GM21447 (cell line): ENCODE measurements around the gene HAP1.

Experiments
- ATAC-seq: cut with Tn5 transposase; IDR thresholded peaks from one replicate; pipeline ENCODE4 v1.9.1; 2021; ENCODE audit not compliant: unreplicated experiment

Gene HAP1

GRCh38 chr17:41766135-41766534 lies 31.7 kb upstream of the HAP1 start:
- ATAC-seq, result no peak

DNA sequence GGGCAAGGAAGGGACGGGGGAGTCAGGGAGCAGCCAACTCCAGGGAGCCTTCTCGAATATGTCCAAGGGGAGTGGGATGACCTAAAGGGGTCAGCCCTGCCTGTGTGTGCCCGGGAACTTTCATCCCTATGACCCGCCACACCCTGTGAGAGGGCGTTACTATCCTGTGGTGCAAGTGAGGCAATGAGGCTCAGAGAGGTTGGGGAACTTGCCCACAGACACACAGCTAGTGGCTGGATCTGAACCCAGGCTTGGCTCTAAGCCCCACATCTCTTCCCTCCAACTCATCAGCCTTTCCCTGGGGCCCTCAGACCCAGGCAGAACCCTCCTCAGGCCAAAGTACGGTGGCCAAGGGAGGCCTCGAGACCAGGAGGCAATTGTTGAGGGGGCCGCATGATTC lies 28.9 kb upstream of the HAP1 start:
- ATAC-seq, result no peak

DNA sequence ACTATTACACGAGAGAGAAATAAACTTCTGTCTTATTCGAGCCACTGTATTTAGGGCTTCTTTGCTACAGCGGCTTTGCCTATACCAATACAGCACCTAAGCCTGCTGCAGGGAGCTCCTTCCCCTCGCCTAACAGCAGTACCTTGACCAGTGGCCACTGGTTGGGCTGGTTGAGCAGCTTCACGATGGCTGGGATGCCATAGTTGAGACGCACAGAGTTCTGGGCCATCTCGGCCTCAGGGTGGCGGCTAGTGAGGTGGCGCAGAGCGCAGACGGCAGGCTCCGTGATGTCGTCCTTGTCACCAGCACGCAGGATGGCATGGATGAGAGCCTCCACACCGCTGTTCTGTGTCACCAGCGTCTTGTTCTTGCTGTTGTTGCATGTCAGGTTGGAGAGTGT lies 28.4 kb upstream of the HAP1 start:
- no peak for ATAC-seq

DNA sequence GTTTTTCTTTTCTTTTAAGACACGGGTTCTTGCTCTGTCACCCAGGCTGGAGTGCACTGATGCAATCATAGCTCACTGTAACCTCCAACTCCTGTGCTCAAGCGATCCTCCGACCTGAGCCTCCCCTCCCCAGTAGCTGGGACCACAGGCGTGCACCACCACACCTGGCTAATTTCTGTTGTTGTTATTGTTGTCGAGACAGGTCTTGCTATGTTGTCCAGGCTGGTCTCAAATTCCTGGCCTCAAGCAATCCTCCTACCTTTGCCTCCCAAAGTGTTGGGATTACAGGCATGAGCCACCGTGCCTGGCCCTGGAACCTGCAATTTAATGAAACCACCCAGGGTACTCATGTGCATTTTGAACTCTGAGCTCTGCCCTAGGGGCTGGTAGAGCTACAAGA lies 27.9 kb upstream of the HAP1 start:
- no peak for ATAC-seq

DNA sequence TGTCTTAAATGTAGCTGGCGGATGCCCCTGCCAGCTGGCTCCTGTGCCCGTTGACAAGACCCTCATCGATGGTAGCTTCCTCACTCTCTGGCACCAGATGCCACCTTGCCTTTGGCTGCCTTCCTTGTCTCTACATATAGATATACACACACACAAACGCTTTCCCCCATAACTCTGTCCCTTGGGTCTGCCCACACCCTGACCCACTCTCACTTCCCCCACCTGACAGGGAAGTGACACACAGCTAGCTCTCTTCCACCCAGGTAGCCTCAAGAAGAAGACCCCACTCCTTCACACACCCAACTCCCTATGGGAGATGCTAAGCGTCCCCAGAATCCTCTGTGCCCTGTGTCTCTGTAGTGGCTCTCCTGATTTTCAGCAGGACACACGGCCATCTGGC lies 26.4 kb upstream of the HAP1 start:
- no peak for ATAC-seq

DNA sequence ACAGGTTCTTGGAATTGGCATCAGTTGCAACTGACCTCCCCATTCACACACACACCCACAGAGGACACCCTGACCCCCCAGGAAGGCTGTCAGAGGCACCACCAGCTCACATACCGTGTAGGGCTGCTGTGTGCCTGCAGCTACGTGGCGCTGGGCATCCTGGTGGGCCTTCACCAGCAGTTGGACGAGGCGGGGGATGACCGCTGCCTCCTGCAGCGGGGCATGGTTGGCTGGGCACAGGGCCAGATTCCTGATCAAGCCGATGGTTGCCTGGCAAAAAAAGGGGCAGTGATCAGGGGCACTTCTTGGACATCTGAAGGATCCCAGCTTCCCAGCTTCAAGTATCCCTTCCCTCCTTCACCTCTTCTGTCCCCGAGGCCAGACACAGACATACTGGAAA lies 24.2 kb upstream of the HAP1 start:
- no peak for ATAC-seq

GRCh38 chr17:41754066-41754465 lies 19.6 kb upstream of the HAP1 start:
- ATAC-seq, result no peak

GRCh38 chr17:41751288-41751687 lies 16.8 kb upstream of the HAP1 start:
- ATAC-seq, result no peak

GRCh38 chr17:41750862-41751261 lies 16.4 kb upstream of the HAP1 start:
- ATAC-seq, result no peak

DNA sequence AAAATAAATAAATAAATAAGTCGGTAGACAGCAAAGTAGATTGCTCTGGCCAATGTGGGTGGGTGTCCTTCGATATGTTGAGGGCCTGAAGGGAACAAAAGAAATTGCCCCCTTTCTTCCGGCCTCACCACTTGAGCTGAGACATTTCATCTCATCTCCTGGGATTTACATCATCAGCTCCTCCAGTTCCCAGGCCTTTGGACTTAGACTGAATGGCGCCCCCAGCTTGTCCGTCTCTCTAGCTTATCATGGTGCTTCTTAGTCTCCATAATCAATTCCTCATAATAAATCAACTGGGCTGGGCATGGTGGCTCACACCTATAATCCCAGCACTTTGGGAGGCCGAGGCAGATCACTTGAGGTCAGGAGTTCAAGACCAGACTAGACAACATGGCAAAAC lies 13.8 kb upstream of the HAP1 start:
- no peak for ATAC-seq

DNA sequence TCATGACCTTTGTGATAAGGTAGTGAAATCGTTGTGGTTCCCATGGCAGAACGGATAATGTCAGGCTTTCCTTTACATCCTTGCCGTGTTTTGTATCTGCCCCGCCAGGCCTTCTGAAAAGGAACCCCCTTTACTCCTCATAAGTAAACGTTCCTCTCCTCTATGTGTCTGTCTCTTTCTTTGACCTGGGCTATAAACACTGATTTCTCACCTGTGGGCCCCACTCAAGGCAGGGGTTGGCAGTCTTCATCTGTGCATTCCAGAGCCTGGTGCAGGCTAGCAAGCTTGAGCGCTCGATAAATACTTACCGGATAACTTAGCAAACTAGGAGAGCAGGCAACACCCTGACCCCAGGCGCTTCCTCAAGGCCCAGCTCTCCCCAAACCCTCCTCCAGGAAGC lies 7.3 kb upstream of the HAP1 start:
- ATAC-seq, result no peak

GRCh38 chr17:41740506-41740905 lies 6.1 kb upstream of the HAP1 start:
- ATAC-seq, result no peak

- ATAC-seq, result no peak
Measured at GRCh38 chr17:41739661-41740352, 5.4 kb upstream of the HAP1 start.

DNA sequence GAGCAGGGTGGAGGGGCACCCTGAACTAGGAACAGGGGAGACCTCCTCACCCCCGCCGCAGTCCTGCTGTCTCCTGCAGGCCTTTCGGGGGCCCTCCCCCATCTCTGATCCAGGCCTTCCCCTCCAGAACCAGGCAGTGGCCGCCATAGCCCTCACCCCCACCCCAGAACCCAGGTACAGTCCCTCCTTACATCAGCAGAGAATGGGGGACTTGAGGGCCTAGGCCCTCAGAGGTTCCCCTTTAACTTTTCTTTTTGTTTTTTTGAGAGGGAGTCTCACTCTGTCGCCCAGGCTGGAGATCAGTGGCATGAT lies 4.3 kb upstream of the HAP1 start:
- ATAC-seq, result no peak

DNA sequence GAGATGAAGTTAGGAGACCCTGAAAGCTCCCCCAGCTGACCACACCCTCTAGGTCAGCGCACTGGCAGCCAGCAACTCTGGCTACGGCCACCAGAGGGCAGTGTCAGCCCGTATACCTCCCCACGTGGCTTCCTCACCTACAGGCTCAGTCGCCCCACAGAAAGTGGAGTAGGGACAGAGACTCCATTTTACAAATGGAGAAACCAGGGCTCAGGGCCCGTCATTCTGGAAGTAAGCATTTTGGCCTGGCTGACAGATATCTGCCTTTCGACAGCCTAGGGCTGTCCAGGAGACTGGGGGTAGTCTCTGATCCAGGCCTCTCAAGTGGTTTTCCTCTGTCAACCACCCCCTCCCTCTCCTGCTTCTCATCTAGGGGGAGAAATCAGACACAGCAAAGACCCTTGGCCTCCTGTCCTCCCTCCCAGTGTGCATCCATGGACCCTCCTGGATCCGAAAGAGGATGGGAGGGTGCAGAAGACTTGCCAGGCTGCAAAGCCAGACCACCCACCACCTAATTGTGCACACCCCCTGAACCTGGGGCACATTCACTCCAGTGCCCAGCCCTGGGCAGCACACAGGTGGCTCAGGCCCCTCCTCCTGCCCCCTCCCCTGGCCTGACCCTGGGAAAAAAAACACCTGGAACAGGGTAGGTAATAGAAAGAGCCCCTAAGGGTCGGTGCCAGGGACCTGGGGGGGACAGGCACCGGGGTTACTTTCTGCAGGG lies 3.8 kb upstream of the HAP1 start:
- peak; percentile 65 for ATAC-seq

DNA sequence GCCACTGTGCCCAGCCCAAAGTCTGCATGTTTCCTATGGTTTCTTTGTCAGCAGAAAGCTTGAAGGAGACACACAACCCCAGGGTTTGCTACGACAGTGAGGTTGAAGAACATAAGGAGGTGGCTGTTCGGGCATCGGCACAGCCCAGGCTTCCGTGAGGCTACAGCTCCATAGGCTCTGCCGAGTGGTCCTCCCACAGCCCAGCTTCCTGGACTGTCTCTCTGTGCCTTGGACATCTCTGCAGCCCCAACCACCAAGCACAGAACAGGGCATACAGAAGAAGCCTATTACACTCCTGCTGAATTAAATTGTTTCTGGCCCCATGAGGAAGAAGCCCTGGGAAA lies 3.2 kb upstream of the HAP1 start:
- no peak for ATAC-seq

DNA sequence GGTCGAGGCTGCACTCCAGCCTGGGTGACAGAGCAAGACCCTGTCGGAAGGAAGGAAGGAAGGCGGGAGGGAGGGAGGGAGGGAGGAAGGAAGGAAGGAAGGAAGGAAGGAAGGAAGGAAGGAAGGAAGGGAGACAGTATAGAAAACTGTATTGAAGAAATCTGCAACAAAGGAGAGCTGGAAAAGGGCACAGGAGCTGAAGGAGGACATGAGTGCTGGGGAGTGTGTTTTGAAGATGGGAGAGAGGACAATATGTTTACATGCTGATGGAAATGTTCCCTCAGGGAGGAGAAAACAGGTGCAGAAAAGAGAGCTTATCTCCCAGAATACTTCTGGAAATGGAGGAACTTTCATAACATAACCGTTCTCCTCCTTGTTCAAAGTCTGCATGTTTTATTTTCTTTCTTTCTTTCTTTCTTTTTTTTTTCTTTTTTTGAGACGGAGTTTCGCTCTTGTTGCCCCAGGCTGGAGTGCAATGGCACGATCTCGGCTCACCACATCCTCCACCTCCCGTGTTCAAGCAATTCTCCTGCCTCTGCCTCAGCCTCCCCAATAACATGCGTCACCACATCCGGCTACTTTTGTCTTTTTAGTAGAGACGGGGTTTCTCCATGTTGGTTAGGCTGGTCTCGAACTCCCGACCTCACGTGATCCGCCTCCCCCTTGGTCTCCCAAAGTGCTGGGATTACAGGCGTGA lies 2.7 kb upstream of the HAP1 start:
- no peak for ATAC-seq

- no peak for ATAC-seq
Measured at GRCh38 chr17:41735744-41736143, 1.3 kb upstream of the HAP1 start.

GRCh38 chr17:41734949-41735313 lies 488 bp upstream of the HAP1 start:
- ATAC-seq, result no peak

GRCh38 chr17:41733348-41734138 lies 900 bp downstream of the HAP1 start:
- ATAC-seq, result no peak

GRCh38 chr17:41731836-41732235 lies 2.6 kb downstream of the HAP1 start:
- no peak for ATAC-seq

GRCh38 chr17:41730479-41730878 lies 4.0 kb downstream of the HAP1 start:
- no peak for ATAC-seq
